B cell (primary cell): ENCODE measurements around the gene AKR1A1.
"Not testable (repeated sequence)": the region's sequence is repeated elsewhere in the genome, so short reads cannot be mapped to it uniquely, and the experiment has no call there.

Experiments used
- EZH2 ChIP-seq: IDR thresholded peaks from 2 replicates; pipeline ENCODE4 v1.6.1; 2012; ENCODE audit warnings: borderline replicate concordance, low read depth, mild to moderate bottlenecking, moderate library complexity, low read length; ENCODE audit not compliant: insufficient read depth, poor library complexity, severe bottlenecking
- TF ChIP-seq, protein P1 (sequence below): fragments of 200-600 bp; IDR thresholded peaks from one replicate; pipeline ENCODE4 v1.8.0; 2022; ENCODE audit warnings: antibody characterized with exemption, mild to moderate bottlenecking

DNA sequence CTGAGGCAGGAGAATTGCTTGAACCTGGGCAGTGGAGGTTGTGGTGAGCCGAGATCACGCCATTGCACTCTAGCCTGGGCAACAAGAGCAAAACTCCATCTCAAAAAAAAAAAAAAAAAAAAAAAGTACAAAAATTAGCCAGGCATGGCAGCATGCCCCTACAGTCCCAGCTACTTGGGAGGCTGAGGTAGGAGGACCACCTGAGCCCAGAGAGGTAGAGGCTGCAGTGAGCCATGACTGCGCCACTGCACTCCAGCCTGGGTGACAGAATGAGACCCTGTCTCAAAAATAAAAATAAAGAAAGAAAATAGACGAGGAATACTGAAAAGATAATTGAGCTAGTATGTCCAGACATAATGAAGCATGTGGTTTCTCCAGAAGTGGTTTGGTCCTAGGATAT, 32.3 kb upstream of the AKR1A1 start:
- TF ChIP-seq, protein P1, sequence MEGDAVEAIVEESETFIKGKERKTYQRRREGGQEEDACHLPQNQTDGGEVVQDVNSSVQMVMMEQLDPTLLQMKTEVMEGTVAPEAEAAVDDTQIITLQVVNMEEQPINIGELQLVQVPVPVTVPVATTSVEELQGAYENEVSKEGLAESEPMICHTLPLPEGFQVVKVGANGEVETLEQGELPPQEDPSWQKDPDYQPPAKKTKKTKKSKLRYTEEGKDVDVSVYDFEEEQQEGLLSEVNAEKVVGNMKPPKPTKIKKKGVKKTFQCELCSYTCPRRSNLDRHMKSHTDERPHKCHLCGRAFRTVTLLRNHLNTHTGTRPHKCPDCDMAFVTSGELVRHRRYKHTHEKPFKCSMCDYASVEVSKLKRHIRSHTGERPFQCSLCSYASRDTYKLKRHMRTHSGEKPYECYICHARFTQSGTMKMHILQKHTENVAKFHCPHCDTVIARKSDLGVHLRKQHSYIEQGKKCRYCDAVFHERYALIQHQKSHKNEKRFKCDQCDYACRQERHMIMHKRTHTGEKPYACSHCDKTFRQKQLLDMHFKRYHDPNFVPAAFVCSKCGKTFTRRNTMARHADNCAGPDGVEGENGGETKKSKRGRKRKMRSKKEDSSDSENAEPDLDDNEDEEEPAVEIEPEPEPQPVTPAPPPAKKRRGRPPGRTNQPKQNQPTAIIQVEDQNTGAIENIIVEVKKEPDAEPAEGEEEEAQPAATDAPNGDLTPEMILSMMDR, result not testable (repeated sequence)
- not testable (repeated sequence) for TF ChIP-seq EZH2
